Right forelimb (tissue), 1 donor: Measurements from ENCODE around the gene TIMM17B.
A peak's percentile ranks its signal among the peaks of the same experiment; 100 is the strongest.

Experiments
- DNase-seq: peaks from one replicate; pipeline ENCODE4 v3.0.0-alpha.2; 2018

Gene TIMM17B

DNA sequence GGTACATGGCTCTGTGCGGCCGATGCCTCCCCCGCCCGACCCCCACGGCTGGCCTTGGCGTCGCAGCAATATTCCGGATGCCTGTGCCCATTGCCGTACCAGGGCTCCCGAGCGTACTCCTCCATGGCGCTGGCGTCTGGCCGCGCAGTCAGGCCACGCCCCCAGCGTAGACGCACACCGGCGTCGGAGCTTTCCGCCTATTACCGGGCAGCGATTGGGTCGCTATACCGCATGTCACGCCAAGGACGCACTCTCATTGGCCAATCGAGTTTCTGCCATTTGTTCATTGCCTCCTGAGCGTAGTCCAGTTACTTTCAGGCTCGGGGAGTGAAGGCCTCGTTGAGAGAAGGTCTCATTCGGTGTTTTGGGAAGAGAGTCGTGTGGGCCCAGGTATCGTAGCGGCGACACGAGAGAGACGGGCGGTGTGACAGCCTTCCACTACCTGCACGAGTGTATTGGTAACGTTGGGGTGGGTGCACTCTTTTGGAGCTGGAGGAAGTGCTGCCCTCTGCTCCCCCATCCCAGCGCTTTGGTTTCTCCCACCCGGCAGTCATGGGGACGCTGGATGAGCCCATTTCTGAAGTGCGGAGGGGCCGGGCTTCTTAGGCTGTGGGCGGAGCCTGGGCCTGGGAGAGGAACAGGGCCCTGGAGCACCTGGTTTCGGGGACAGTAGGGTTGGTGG is at the start of gene TIMM17B, which contains the start of gene PQBP1:
Gene TIMM17B (minus strand): TSS at position 144 of the 682 bp plus-strand sequence. CDS start 19 bp downstream, at position 125.
Gene PQBP1 (plus strand): TSS at position 306 of the 682 bp plus-strand sequence. CDS start 580 bp downstream, outside the sequence.
- peak; percentile 91 for DNase-seq

- no peak for DNase-seq
Measured at GRCh38 chrX:48945517-48946348, 48.2 kb upstream of the TIMM17B start.

DNA sequence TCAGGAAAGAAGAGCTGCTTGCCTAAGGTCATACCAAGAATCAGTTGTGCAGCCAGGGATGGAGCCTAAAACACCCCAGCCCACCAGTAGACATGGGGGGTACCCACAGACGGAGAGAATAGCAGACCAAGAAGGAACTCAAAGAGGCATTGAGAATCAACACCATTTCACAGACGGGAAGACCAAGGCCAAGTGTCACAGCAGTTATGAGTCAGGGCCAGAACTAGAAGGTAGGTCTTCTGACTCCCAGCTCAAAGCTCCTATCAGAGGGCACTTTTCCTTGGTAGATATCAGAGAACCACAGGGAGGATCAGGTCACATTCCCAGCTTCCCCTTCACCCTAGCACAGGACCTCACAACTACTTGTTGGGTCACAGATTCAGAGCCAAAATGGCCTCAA is 45.3 kb upstream of the TIMM17B start:
- DNase-seq: no peak

DNA sequence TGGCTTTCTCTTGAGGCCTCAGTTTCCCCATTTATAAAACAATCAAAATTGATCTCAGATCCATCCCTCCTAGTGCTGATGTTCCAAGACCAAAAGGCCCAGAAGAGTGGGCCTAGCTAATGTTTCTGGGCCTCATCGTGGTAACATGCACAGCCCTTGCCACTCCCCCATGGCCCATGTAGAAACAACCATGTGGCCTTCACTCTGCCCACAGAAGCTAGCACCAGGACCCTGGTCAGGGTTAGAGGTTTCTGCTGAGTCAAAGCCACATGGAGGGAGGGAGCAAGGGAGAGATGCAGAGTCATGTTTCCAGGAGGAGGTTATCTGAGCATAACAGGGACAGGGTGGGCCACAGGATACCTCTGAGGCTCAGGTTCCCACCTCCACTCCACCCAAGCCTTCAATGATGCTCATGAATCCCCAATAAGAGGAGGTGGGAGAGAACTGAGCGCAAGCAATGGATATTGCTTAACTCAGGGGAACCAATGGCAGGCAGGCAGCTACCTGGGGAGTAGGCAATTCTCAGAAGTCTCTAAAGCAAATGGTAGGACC is 42.9 kb upstream of the TIMM17B start:
- no peak for DNase-seq

- DNase-seq: no peak
Measured at GRCh38 chrX:48939524-48940228, 42.1 kb upstream of the TIMM17B start.

- DNase-seq: no peak
Measured at GRCh38 chrX:48938721-48939425, 41.3 kb upstream of the TIMM17B start.

DNA sequence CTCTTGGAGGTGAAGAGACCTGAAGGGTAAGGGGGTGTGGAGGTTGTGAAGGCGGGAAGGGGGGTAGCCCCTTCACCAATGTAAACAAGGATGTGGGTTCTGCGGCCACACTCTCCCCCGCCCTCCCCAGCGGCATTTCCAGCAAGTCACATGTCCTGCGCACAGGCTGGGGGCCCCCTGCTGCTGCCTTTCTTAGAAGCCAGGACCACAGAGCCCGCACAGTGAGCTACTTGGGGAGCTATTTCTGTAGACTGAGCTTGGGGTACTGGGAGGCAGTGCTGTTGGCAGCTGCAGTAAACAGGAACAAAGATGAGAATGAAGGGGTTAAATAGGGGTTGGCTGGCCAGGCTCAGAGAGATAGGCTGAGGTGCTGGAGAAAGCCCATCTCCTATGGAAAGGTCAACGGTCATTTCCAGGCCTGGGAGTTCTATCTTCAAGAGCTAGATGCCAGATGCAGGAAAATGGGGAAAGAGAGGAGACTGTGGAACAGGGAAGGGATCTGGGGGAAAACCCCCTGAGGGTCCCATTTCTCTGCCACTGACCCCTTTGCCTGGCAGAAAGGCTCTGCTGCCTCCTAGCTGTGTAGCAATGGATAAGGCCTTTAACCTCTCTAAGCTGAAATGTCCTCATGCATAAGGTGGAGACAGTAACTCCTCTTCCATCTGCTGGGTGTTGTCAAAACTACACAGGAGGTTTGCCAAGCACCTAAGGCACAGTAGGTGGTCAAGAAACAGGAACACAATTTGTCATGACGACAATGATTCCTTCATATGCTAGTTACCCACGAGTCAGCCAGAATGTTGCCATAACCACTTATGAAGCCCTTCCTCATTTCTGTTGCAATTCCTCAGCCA is 39.7 kb upstream of the TIMM17B start:
- DNase-seq: no peak

DNA sequence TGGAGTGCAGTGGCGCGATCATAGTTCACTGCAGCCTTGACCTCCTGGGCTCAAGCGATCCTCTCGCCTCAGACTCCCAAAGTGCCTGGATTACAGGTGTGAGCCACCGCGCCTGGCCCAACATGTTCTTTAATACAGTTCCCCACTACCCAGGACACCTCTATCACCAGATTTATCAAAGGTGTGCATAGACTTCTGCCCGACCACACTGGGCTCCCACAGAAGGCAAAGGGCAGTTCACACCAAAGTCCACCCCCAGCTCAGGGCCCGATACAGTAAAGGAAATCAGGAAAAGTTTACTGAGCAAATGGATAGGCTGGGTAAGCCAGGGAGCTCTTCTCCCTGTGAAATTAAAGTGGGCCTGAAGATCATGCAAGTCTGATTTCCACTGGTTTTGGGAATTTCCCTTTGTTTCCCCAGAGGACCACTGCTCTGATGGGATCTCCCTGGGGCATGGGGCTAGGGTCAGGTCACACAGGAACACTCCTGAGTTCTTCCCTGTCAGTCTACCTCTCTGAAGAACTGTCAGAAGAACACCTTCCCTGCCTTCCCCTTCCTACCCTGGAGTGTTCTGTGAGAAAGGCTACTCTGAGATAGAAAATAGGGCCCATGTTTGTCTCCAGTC is 39.0 kb upstream of the TIMM17B start:
- DNase-seq: no peak

DNA sequence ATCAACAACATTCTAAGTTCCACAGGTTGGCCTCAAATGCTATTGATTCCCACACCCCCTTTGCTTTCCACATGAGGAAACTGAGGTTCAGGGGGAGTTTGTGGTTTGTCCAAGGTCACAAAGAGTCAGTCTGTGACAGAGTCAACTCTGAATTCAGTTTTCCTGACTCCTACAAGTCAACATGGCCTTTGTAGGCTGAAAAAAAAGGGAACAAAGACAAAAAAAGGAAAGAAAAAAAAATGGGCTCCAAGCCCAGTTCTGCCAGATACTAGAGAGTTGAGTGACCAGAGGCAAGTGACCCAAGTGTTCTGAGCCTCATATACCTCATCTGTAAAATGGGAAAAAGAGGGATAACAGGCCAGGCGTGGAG is 37.7 kb upstream of the TIMM17B start:
- DNase-seq: no peak

- no peak for DNase-seq
Measured at GRCh38 chrX:48934581-48935300, 37.2 kb upstream of the TIMM17B start.

DNA sequence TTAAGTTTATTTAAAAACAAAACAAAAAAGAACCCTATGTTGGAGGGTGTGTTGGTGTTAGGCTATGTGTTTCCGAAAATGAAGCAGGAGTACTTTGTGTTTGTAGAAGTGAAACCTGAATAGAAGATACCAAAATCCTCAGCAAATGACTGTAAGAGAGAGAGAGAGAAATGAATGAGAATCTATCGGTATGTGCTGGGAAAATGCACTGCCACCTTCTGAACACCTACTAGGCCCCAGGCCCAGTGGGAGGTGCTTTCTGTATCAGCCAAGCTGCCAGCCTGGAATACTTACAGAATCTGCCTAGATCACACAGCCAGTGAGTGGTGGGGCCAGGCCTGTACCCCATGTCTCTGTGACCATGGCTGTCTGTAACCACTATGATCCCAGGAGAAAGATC is 36.2 kb upstream of the TIMM17B start:
- no peak for DNase-seq

DNA sequence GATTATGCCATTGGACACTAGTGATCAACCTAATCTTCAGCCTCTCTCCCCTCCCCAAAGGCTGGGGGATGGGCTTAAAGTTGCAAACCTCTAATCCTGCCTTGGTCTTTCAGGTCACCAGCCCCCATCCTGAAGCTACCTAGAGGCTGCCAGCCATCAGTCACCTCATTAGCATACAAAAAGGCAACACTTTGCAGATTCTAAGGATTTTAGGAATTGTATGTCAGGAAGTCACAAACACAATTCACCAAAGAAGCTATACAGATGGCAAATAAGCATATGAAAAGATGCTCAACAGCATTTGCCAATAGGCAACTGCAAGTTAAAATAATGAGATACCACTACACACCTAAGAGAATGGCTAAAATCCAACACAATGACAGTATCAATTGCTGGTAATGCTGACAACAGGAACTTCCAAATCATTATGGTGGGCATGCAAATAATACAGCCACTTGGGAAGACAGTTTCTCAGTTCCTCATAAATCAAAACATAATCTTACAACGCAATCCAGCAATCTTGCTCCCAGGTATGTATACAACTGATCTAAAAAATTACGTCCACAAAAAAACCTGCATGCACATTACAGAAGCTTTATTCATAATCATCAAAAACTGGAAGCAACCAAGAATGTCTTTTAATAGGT is 30.3 kb upstream of the TIMM17B start:
- no peak for DNase-seq

DNA sequence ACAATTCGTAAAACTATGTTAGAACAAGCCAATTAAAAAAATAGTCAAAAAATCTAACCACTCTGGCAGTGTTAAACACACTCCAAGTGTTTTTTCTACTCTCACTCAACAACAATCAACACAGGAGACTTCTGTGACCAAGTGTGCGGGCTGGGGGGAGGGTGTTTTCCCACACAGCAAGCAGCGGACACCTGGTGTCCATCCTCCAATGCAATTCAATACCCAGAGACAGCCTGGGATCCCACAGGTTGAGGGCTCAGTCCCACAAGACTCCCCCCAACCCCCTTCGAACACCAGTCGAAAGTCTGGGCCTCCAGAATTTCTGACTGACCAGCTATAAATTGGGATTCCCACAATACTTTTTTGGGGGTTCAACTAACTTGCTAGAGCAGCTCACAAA is 29.6 kb upstream of the TIMM17B start:
- DNase-seq: no peak

DNA sequence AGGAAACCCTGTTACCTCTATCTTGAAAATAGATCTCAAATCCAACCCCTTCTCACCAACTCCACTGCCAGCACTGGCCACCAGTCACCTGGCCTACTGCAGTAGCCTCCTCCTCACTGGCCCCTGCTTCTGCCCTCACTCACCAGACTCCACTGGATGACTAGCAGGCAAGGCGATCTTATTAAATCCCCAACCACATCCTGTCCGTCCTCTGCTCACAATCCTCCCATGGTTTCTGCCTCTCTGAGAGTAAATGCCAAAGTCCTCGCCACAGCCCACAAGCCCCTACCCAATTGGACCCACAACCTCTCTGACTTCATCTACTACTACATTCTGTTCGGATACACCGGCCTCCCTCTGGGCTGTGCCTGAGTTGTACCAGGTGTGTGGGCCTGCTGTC is 26.7 kb upstream of the TIMM17B start:
- DNase-seq: no peak

DNA sequence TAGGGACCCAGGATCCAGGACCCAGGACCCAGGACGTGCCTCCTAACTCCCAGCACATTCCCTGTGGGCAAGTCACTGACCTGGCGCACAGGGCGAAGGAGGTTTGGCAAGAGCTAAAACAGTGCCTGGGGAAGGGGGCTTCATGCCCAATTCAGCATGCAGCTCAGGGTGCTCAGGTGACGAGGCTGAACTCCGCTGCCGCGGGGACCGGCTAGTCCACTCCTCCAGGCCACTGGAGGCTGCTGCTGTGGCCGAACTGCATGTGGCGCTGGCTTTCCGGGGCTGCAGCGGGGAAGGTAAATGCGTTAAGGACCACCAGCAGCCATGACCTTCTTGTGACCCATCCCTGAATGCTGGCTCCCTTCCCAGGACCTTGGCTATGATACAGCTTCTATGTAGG is 26.2 kb upstream of the TIMM17B start:
- DNase-seq: no peak

DNA sequence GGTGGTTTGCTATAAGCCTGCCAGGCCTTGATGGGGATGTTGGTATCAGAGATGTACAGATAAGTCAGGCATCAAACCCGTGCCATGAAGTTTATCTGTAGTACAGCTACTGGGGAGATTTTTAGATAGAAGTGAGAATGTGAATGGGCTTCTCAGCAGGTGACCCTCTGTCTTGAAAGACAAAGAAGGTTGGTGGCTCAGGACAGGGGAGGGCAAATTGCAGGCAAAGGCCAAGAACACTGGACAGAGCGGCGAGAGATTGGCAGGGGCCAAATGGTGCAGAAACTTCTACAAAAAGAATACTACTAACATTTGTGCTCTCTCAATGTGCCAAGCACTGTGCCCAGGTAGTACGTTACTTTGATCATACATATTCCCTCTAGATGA is 23.1 kb upstream of the TIMM17B start:
- peak; percentile 2 for DNase-seq

GRCh38 chrX:48919947-48920717 is 22.6 kb upstream of the TIMM17B start:
- peak; percentile 13 for DNase-seq

DNA sequence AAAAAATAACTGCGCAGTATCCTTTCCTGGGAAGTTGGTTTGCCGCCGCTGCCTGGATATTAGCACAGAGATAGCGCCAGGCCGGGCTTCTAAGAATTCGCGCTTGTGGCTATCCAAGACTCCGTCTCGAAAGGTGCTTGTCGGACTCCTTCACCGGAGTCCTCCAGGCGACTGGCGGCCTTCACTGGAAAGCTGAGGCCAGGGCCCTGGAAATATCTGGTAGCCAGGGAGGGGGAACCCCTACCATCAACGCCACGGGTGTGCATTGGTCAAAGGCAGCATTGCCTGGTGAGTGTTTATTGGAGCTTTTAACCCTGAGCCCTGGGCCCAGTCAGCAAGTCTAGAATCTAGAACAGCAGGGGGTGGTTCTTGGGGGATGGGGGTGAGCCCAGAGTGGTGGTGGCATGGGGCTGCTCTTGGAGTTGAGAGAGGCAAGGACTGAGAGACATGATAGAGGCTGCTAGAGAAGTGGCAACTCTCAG is 21.8 kb upstream of the TIMM17B start:
- DNase-seq: no peak
